ENCODE results near the gene TPH2. TPM values are rescaled to one million over a fixed set of nuclear protein-coding genes. Genes with fewer than 3 reads are reported as not detected.

The TPH2 gene
- polyA plus RNA-seq, 4 donors, result 0.17 TPM; not detected in 3

Other genes with a start within 250 kb of the TPH2 start
- 10 to 100 TPM; 59.6 to 70.3 (median 67.4) TPM for gene RAB21, start 184.0 kb upstream of the TPH2 start, polyA plus RNA-seq (ENCODE audit: insufficient read length in 4 of 4)
- 10 to 100 TPM; 45.9 to 65.6 (median 52.4) TPM for gene TBC1D15, start 99.1 kb upstream of the TPH2 start, polyA plus RNA-seq (ENCODE audit: insufficient read length in 4 of 4)